RPMI7951 (cell line): ENCODE measurements around the gene CLDN22. TPM values are rescaled to one million over a fixed set of nuclear protein-coding genes. Genes with fewer than 3 reads are reported as not detected.

ENCODE experiments used
- DNase-seq: peaks from one replicate; pipeline ENCODE4 v3.0.0-alpha.2; 2012; ENCODE audit warnings: low read depth
- total RNA-seq: library from RNA; depleted of rRNA; stranded (reverse); fragments of >200 nt; shearing (Covaris generic); gene quantifications from 2 replicates; pipeline ENCODE4 v1.2.3, GENCODE V29; 2014; rRNA removed

The CLDN22 gene
- total RNA-seq, 1 experiment from 2014 or later, result not detected

- DNase-seq, result no peak
Measured at GRCh38 chr4:183276106-183276505, 44.0 kb downstream of the CLDN22 start.

- DNase-seq, result no peak
Measured at GRCh38 chr4:183272384-183272783, 47.7 kb downstream of the CLDN22 start.

GRCh38 chr4:183268556-183268955, 51.5 kb downstream of the CLDN22 start:
- no peak for DNase-seq

Other genes with a start within 250 kb of the CLDN22 start
- gene WWC2, start 221.0 kb downstream of the CLDN22 start, total RNA-seq, result 18.9 and 21.4 TPM in 2 replicates
- not detected in 2 replicates for gene CLDN24, start 2.1 kb upstream of the CLDN22 start, total RNA-seq
- gene CDKN2AIP, start 124.4 kb upstream of the CLDN22 start, total RNA-seq, result 15.6 and 16.9 TPM in 2 replicates
- gene ING2, start 184.8 kb upstream of the CLDN22 start, total RNA-seq, result 11.8 and 17.7 TPM in 2 replicates